ENCODE results near the gene FBXO45. TPM values are rescaled to one million over a fixed set of nuclear protein-coding genes. Genes with fewer than 3 reads are reported as not detected.

Gene FBXO45
- total and polyA plus RNA-seq, 9 of the 15 experiments (the other 6 are each of a cell fraction or from before 2014, with no cell fraction given), result 15.2 to 52.8 (median 37.0) TPM

DNA sequence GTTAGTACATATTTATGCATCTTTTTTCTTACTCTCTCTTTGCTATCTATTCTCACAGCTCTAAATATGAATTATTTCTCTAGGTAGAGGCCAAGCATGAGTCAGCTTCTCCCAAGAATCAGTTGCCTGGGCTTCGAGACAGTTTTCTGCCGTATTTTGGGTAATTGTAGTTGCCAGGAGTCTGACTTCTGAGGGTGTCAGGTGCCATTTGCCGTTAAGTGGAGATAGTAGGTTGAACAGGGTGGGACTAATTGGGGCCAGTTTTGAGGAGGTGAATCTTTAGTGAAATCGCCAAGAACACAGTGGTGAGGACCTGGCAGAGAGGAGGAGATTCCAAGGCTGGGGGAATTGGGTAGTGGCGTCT lies 63.2 kb downstream of the FBXO45 start (continued):
- TF ChIP-seq SIRT6 (IDR thresholded peaks at IDR 0.05; ENCODE audit: low read depth, low read length) (no peak), NUFIP1 (IDR thresholded peaks at IDR 0.05; ENCODE audit: partially characterized antibody) (no peak), ZNF717 (CRISPR knock-in tag; IDR thresholded peaks at IDR 0.05) (no peak), SP1 (CRISPR knock-in tag; IDR thresholded peaks at IDR 0.05) (no peak), TAF1 (IDR thresholded peaks at IDR 0.05; ENCODE audit: control insufficient read depth, extremely low read depth, insufficient read depth, low read length, severe bottlenecking) (peak; percentile 43), STAG1 (CRISPR knock-in tag; IDR thresholded peaks at IDR 0.05; ENCODE audit: borderline replicate concordance) (no peak), FOXP1 (CRISPR knock-in tag; IDR thresholded peaks at IDR 0.05) (no peak), KAT2B (IDR thresholded peaks at IDR 0.05; ENCODE audit: low read depth, low read length) (no peak), ZFPM2 (CRISPR knock-in tag; IDR thresholded peaks at IDR 0.05) (no peak), HDGF (IDR thresholded peaks at IDR 0.05) (no peak), ZNF780A (CRISPR knock-in tag; IDR thresholded peaks at IDR 0.05) (no peak), MAFF (IDR thresholded peaks at IDR 0.05; ENCODE audit: low read length) (peak; percentile 25; the same call in 1 of the 2 replicates)
- TF ChIP-seq, protein P1, sequence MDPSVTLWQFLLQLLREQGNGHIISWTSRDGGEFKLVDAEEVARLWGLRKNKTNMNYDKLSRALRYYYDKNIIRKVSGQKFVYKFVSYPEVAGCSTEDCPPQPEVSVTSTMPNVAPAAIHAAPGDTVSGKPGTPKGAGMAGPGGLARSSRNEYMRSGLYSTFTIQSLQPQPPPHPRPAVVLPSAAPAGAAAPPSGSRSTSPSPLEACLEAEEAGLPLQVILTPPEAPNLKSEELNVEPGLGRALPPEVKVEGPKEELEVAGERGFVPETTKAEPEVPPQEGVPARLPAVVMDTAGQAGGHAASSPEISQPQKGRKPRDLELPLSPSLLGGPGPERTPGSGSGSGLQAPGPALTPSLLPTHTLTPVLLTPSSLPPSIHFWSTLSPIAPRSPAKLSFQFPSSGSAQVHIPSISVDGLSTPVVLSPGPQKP (CRISPR knock-in tag; IDR thresholded peaks at IDR 0.05), result no peak
- TF ChIP-seq, protein P2, sequence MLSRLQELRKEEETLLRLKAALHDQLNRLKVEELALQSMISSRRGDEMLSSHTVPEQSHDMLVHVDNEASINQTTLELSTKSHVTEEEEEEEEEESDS (CRISPR knock-in tag; IDR thresholded peaks at IDR 0.05), result no peak
- TF ChIP-seq, protein P3, sequence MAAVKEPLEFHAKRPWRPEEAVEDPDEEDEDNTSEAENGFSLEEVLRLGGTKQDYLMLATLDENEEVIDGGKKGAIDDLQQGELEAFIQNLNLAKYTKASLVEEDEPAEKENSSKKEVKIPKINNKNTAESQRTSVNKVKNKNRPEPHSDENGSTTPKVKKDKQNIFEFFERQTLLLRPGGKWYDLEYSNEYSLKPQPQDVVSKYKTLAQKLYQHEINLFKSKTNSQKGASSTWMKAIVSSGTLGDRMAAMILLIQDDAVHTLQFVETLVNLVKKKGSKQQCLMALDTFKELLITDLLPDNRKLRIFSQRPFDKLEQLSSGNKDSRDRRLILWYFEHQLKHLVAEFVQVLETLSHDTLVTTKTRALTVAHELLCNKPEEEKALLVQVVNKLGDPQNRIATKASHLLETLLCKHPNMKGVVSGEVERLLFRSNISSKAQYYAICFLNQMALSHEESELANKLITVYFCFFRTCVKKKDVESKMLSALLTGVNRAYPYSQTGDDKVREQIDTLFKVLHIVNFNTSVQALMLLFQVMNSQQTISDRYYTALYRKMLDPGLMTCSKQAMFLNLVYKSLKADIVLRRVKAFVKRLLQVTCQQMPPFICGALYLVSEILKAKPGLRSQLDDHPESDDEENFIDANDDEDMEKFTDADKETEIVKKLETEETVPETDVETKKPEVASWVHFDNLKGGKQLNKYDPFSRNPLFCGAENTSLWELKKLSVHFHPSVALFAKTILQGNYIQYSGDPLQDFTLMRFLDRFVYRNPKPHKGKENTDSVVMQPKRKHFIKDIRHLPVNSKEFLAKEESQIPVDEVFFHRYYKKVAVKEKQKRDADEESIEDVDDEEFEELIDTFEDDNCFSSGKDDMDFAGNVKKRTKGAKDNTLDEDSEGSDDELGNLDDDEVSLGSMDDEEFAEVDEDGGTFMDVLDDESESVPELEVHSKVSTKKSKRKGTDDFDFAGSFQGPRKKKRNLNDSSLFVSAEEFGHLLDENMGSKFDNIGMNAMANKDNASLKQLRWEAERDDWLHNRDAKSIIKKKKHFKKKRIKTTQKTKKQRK (IDR thresholded peaks at IDR 0.05; ENCODE audit: borderline replicate concordance, low read depth, low read length), result no peak
- TF ChIP-seq, protein P4, sequence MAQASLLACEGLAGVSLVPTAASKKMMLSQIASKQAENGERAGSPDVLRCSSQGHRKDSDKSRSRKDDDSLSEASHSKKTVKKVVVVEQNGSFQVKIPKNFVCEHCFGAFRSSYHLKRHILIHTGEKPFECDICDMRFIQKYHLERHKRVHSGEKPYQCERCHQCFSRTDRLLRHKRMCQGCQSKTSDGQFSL (CRISPR knock-in tag; IDR thresholded peaks at IDR 0.05), result no peak
- TF ChIP-seq, protein P4 (tag; IDR thresholded peaks at IDR 0.05), result no peak
- TF ChIP-seq, protein P5, sequence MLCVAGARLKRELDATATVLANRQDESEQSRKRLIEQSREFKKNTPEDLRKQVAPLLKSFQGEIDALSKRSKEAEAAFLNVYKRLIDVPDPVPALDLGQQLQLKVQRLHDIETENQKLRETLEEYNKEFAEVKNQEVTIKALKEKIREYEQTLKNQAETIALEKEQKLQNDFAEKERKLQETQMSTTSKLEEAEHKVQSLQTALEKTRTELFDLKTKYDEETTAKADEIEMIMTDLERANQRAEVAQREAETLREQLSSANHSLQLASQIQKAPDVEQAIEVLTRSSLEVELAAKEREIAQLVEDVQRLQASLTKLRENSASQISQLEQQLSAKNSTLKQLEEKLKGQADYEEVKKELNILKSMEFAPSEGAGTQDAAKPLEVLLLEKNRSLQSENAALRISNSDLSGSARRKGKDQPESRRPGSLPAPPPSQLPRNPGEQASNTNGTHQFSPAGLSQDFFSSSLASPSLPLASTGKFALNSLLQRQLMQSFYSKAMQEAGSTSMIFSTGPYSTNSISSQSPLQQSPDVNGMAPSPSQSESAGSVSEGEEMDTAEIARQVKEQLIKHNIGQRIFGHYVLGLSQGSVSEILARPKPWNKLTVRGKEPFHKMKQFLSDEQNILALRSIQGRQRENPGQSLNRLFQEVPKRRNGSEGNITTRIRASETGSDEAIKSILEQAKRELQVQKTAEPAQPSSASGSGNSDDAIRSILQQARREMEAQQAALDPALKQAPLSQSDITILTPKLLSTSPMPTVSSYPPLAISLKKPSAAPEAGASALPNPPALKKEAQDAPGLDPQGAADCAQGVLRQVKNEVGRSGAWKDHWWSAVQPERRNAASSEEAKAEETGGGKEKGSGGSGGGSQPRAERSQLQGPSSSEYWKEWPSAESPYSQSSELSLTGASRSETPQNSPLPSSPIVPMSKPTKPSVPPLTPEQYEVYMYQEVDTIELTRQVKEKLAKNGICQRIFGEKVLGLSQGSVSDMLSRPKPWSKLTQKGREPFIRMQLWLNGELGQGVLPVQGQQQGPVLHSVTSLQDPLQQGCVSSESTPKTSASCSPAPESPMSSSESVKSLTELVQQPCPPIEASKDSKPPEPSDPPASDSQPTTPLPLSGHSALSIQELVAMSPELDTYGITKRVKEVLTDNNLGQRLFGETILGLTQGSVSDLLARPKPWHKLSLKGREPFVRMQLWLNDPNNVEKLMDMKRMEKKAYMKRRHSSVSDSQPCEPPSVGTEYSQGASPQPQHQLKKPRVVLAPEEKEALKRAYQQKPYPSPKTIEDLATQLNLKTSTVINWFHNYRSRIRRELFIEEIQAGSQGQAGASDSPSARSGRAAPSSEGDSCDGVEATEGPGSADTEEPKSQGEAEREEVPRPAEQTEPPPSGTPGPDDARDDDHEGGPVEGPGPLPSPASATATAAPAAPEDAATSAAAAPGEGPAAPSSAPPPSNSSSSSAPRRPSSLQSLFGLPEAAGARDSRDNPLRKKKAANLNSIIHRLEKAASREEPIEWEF (CRISPR knock-in tag; IDR thresholded peaks at IDR 0.05), result no peak
